ENCODE measurements around the gene DRAM2.
A peak's percentile ranks its signal among the peaks of the same experiment; 100 is the strongest.
"Not testable (repeated sequence)": the region's sequence is repeated elsewhere in the genome, so short reads cannot be mapped to it uniquely, and the experiment has no call there.

The DRAM2 gene

GRCh38 chr1:111145542-111145941, 5.6 kb upstream of the DRAM2 start:
- DNase-seq (ENCODE audit: low read depth in 2 of 3, low spot score in 1 of 3), result no peak

- no peak for DNase-seq (ENCODE audit: low read depth in 2 of 3, low spot score in 1 of 3)
Observed at GRCh38 chr1:111142356-111142975, 2.6 kb upstream of the DRAM2 start.

GRCh38 chr1:111141245-111142220, 1.6 kb upstream of the DRAM2 start:
- no peak for DNase-seq (ENCODE audit: low read depth in 2 of 3, low spot score in 1 of 3)

- DNase-seq (ENCODE audit: low read depth in 2 of 3, low spot score in 1 of 3), result no peak
Observed at GRCh38 chr1:111140680-111140967, 731 bp upstream of the DRAM2 start.

DNA sequence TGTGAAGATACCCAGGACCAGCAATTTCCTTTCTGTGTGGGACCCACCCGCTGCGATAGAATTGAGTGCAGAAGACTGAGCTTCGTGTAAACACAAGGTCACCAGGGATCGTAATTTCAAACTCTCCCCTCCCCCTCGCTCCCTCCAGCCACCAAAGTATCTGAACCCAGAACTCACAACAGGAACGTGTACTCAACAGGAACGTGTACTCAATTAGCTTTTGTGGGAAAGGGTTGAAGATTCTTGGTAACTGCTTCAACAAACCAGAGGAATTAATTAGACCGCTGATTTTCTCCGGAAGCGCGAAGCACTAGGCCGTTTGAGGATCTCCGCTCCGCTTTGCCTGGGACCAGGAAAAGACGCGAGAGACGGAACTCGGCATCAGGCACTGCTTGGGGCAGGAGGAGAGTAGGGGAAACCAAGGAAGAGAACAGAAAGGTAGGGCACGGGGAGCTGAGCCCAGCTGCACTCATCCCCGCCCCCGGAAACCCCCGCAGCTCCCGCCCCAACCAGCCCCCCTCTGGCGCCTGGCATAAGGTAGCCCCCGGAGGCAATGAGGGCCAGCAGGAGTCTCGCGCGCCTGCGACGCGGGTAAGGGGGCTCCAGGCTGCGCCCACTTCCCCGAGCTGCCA, 453 bp downstream of the DRAM2 start:
- DNase-seq (ENCODE audit: low read depth in 2 of 3, low spot score in 1 of 3), result peak; percentile 18 to 38 (median 22)

DNA sequence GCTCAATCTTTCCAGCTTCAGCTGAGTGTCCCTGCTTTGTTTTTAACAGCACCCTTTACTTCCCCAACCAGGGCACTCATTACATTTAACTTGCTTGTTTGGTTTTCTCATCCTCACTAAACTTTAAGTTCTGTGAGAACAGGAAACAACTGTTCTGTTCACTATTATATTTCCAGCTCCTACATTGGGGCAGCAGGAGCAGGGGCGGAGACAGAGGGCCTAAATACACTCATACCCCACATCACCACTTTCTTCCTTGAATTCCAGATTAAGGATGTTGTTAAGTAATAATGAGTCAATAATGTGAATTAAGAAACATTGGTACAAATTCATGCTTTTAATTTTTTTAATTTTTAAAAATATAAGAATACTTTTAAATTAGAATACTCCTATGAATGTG, 6.0 kb downstream of the DRAM2 start:
- DNase-seq (ENCODE audit: low read depth in 2 of 3, low spot score in 1 of 3), result no peak

- DNase-seq (ENCODE audit: low read depth in 2 of 3, low spot score in 1 of 3), result no peak
Observed at GRCh38 chr1:111131693-111132092, 8.2 kb downstream of the DRAM2 start.

GRCh38 chr1:111129376-111129775, 10.5 kb downstream of the DRAM2 start:
- no peak for DNase-seq (ENCODE audit: low read depth in 2 of 3, low spot score in 1 of 3)

DNA sequence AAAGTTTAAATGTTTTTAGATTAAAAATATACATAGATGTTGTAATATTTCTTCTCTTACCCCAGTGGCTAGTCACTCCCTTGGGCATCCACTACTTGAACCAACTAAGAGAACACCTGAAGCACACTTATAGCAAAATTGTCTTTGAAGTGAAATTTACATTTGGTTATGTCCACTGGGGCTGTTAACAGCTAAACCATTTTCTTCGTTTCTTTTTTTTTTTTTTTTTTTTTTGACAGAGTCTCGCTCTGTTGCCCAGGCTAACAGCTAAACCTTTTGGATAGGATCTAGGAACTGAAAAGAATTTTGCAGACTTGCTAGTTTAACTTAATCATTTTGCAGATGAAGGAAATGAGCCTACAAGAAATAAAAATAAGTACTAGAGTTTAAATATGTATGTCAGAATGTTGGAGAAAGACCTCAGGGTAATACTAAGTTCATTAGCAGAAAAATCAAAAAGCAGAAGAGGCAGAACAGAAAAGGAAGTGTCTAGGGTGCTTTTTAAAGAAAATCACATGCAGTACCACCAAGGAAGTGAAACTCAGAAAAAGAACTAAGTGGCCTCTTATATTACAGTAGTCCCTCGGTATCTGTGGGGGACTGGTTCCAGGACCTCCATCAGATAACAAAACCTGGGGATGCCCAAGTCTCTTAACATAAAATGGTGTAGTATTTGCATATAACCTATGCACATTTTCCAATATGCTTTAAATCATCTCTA, 11.8 kb downstream of the DRAM2 start:
- DNase-seq (ENCODE audit: low read depth in 2 of 3, low spot score in 1 of 3), result no peak

DNA sequence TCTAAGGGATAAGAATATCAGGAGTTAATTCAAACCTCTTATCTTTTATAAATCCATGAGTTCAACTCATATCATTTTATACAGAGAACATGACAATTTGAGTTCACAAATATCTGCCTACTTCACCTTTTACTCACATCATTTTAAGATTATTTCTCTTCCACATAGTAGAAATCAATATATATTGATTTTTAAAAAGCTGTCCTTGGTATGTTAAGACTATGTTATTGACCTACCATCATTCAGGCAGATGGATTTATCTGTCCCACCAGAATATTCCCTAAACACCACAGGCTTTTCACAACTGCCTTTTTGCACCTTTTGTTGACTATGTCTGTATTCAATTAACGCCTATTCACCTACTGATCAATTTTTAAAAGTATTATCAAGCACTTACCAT, 13.5 kb downstream of the DRAM2 start:
- no peak for DNase-seq (ENCODE audit: low read depth in 2 of 3, low spot score in 1 of 3)

GRCh38 chr1:111116496-111116895, 23.4 kb downstream of the DRAM2 start:
- no peak for DNase-seq (ENCODE audit: low read depth in 2 of 3, low spot score in 1 of 3)

- no peak for DNase-seq (ENCODE audit: low read depth in 2 of 3, low spot score in 1 of 3)
Observed at GRCh38 chr1:111110197-111110899, 29.5 kb downstream of the DRAM2 start.

DNA sequence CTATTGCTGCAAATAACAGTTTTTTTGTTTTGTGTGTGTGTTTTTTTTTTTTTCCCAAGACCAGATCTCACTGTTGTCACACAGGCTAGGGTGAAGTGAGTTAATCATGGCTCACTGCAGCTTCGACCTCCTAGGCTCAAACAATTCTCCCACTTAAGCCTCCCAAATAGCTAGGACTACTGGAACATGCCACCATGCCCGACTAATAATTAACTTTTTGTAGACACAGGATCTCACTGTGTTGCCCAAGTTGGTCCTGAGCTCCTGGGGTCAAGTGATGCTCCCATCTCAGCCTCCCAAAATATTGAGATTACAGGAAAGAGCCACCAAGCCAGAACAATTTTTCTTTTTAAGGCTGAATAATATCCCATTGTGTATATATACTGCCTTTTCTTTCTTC, 34.9 kb downstream of the DRAM2 start:
- DNase-seq (ENCODE audit: low read depth in 2 of 3, low spot score in 1 of 3), result no peak

DNA sequence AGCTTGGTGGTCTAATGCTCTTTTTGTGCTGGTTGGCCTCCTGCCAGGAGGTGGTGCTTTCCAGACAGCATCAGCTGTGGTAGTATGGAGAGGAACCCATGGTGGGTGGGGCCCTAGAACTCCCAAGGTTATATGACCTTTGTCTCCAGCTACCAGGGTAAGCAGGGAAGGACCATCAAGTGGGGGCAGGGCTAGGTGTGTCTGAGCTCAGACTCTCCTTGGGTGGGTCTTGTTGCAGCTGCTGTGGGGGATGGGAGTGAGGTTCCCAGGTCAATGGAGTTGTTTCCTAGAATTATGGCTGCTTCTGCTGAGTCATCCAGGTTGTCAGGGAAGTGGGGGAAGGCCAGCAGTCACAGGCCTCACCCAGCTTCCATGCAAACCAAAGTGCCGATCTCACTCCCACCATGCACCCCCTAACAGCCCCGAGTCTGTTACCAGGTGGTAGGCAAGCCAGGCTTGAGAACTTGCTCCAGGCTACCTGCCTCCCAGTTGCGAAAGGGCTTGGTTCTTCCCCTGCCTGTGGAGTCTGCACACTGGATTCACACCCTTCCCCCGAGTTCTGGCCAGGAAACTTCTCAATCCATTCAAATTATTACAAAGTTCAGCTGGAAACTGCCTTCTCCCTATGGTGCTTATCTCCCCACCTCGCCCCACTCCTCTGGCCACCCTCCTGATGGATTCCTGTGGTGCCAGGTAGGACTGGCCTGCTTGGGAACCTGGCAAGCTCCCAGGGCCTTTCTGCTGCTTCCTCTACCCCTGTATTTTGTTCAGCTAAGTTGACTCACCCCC, 37.8 kb downstream of the DRAM2 start:
- DNase-seq (ENCODE audit: low read depth in 2 of 3, low spot score in 1 of 3), result no peak

GRCh38 chr1:111099289-111099688, 40.6 kb downstream of the DRAM2 start:
- DNase-seq (ENCODE audit: low read depth in 2 of 3, low spot score in 1 of 3), result no peak

- no peak for DNase-seq (ENCODE audit: low read depth in 2 of 3, low spot score in 1 of 3)
Observed at GRCh38 chr1:111097356-111098099, 42.4 kb downstream of the DRAM2 start.

GRCh38 chr1:111095421-111095820, 44.5 kb downstream of the DRAM2 start:
- not testable (repeated sequence) for DNase-seq (ENCODE audit: low read depth in 2 of 3, low spot score in 1 of 3)

DNA sequence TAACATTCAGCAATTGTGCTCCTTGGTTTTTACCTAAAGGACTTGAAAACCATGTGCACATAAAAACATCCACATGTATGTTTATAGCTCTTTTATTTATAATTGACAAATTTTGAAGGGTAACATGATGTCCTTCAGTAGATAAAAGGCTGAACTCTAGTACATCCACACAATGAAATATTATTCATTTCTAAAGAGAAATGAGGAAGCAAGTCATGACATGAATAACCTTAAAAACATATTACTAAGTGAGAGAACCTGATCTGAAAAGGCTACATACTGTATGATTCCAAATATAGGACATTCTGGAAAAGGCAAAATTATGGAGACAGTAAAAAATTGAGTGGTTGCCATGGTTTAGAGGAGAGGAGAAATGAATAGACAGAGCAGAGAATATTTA, 50.3 kb downstream of the DRAM2 start:
- DNase-seq (ENCODE audit: low read depth in 2 of 3, low spot score in 1 of 3), result no peak

- DNase-seq (ENCODE audit: low read depth in 2 of 3, low spot score in 1 of 3), result no peak
Observed at GRCh38 chr1:111085676-111086075, 54.2 kb downstream of the DRAM2 start.
